Activated T-cell treated with anti-CD3 and anti-CD28 coated beads, Interleukin-2, amount 50 U/mL, for 72 hours (primary cell): Measurements from ENCODE around the gene USB1. TPM values are rescaled to one million over a fixed set of nuclear protein-coding genes. Genes with fewer than 3 reads are reported as not detected.

Experiments used
- ATAC-seq, 2 donors: fragments of 150-1000 bp; cut with Tn5 transposase; replicated peaks in 1 of 2; 2 replicates each; pipeline ENCODE4 v1.10.0; 2021; ENCODE audit warnings: moderate library complexity in 2 of 2, mild to moderate bottlenecking in 1 of 2
- DNase-seq, 2 donors: peaks; one replicate each; pipeline ENCODE4 v3.0.0; 2021 to 2022; ENCODE audit warnings: mixed read lengths in 1 of 2
- H3K27ac Mint-ChIP-seq: one replicate; pipeline ENCODE4 v1.8.0; 2022; ENCODE audit warnings: mild to moderate bottlenecking, moderate library complexity, mixed read lengths
- H3K27me3 Mint-ChIP-seq: one replicate; pipeline ENCODE4 v1.8.0; 2022; ENCODE audit warnings: low read depth, mixed read lengths
- H3K36me3 Mint-ChIP-seq, 2 donors: one replicate each; pipeline ENCODE4 v1.8.0; 2022; ENCODE audit warnings: mixed read lengths in 2 of 2, mild to moderate bottlenecking in 1 of 2; ENCODE audit not compliant: insufficient read depth in 2 of 2
- H3K4me1 Mint-ChIP-seq: one replicate; pipeline ENCODE4 v1.8.0; 2022; ENCODE audit warnings: low read depth, mixed read lengths
- H3K4me3 Mint-ChIP-seq, 2 donors: one replicate each; pipeline ENCODE4 v1.8.0; 2022; ENCODE audit warnings: mild to moderate bottlenecking in 2 of 2, mixed read lengths in 2 of 2, moderate library complexity in 2 of 2
- H3K9me3 Mint-ChIP-seq, 2 donors: one replicate each; pipeline ENCODE4 v1.8.0; 2022; ENCODE audit warnings: mixed read lengths in 2 of 2
- total RNA-seq, 2 donors: library from RNA; stranded (reverse); gene quantifications; one replicate each; pipeline ENCODE4 v1.2.3, GENCODE V29; 2022

Gene USB1
- total RNA-seq, 2 donors from 2014 or later, result 38.9 to 45.0 TPM

DNA sequence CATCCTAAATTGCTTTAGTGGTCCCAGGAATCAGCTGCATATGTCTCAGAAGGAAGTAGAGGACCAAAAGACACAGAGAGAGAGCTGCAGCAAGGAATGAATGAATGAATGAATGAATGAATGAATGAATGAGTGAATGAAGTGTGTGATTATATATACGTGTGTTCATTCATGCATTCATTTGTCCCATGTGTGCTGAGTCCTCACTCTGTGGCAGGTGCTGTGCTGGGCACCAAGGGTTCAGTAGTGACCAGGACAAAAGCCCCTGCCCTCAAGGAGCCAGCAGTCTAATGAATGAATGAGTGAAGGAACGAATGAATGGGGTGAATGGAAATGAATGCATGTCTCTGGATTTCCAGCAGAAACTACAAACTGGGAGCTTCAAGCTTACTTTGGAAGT, 39.7 kb upstream of the USB1 start:
- no peaks in the 10 kb centered on the region for H3K4me1 Mint-ChIP-seq
- no peak for ATAC-seq
- no peak overlapping the region for H3K27ac Mint-ChIP-seq
- DNase-seq, result no peak
- H3K27me3 Mint-ChIP-seq, result no peaks in the 10 kb centered on the region
- no peaks in the 10 kb centered on the region for H3K9me3 Mint-ChIP-seq
- no peaks in the 10 kb centered on the region for H3K36me3 Mint-ChIP-seq
- H3K4me3 Mint-ChIP-seq, result no peak overlapping the region

DNA sequence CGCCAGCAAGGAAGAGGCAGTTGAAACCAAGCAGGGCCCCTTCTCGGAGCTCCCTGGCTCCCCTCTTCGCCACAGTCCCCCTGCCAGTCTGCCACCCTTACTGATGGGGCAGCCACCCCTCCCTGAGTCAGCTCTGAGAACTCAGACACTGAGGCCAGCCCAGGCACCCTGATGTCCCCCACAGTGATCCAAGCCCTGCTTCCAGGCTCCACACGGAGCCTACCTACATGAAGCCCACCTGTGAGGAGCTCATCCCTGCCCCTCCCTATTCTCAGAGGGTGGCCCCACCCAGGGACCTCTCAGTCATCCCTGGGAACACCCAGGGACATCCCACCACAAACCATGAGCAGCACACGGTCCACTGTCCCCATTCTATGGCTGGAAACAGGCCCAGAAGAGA, 39.2 kb upstream of the USB1 start:
- no peak for DNase-seq
- Mint-ChIP-seq H3K9me3 (no peaks in the 10 kb centered on the region), H3K4me3 (no peak overlapping the region), H3K4me1 (no peaks in the 10 kb centered on the region), H3K36me3 (no peaks in the 10 kb centered on the region), H3K27ac (no peak overlapping the region), H3K27me3 (no peaks in the 10 kb centered on the region)
- no peak for ATAC-seq

DNA sequence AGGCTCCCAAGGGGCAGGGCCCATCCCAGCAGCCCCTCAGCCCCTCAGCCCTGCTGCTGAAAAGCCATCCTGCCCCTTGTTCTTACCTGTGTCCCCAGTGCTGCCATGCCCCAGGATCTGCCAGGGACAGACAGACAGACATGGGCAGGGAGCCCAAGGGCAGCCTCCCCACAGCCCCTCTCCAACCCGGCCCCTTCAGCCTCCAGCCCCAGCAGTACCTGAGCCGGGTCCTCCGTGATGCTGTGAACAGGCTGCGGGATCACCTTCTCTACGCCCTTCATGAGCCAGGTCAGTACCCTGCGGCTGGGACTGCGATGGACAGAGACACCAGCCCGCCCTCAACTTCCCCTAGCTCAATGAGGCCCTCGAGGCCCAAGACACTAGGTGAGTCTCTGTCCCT, 38.5 kb upstream of the USB1 start:
- no peaks in the 10 kb centered on the region for H3K9me3 Mint-ChIP-seq
- ATAC-seq (no peak), DNase-seq (no peak)
- no peaks in the 10 kb centered on the region for H3K27me3 Mint-ChIP-seq
- no peak overlapping the region for H3K4me3 Mint-ChIP-seq
- H3K4me1 Mint-ChIP-seq, result no peaks in the 10 kb centered on the region
- no peaks in the 10 kb centered on the region for H3K36me3 Mint-ChIP-seq
- H3K27ac Mint-ChIP-seq, result no peak overlapping the region

DNA sequence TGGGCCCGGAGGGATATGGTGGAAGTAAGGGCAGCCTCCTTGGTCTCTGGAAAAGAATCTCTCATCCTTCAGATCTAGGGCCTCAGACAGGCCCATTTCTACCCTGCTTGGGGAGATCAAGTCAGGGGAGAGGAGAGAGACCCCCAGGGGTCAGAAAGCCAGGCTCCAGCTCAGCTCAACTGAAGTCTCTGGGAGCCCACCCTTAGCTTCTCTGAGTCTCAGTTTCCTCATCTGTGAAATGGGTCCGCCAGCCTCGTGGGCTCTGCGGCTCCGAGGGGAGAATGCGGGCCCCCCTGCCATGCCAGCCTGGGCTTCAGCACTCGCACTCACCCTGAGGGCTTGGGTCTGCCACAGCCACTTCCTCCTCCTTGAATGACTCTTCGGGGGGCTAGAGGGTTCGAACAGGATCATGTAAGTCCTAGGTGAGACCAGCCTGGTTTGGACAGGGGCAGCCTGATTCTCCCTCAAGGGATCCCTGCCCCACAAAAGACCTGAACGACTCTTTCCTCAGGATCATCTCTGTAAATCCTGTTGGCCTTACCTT, 37.0 kb upstream of the USB1 start:
- Mint-ChIP-seq H3K27me3 (no peaks in the 10 kb centered on the region), H3K27ac (no peak overlapping the region), H3K4me3 (no peak overlapping the region), H3K36me3 (no peaks in the 10 kb centered on the region), H3K4me1 (no peaks in the 10 kb centered on the region), H3K9me3 (no peaks in the 10 kb centered on the region)
- no peak for DNase-seq
- ATAC-seq, result no peak

DNA sequence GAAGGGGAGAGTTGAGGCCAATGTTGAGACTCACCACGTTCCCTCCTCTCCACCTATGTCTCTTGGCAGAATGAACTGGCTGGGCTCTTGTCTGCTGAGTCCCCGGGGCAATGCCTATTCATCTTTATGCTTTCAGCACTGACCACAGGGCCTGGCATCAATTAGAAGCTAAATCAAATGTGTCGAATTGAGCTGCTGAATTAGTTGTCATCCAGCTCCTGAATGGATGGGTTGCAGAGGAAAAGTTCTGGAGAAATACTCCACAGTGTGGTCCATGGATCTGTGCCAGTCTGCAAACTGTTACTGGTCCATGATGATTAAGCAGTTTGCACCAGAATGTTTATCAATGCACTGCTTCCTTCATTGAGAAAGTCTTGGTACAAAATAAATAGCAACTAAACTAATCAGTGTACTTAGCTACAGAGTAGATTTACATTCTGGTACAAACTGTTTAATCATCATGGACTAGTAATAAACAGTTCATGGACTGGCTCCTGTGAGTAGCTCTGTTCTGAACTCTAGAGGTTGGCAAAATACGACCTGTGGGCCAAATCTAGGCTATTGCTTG, 34.9 kb upstream of the USB1 start:
- no peak for DNase-seq
- no peak overlapping the region for H3K27ac Mint-ChIP-seq
- H3K4me1 Mint-ChIP-seq, result no peaks in the 10 kb centered on the region
- no peak overlapping the region for H3K4me3 Mint-ChIP-seq
- H3K9me3 Mint-ChIP-seq, result no peaks in the 10 kb centered on the region
- H3K27me3 Mint-ChIP-seq, result no peaks in the 10 kb centered on the region
- no peaks in the 10 kb centered on the region for H3K36me3 Mint-ChIP-seq
- ATAC-seq, result no peak

DNA sequence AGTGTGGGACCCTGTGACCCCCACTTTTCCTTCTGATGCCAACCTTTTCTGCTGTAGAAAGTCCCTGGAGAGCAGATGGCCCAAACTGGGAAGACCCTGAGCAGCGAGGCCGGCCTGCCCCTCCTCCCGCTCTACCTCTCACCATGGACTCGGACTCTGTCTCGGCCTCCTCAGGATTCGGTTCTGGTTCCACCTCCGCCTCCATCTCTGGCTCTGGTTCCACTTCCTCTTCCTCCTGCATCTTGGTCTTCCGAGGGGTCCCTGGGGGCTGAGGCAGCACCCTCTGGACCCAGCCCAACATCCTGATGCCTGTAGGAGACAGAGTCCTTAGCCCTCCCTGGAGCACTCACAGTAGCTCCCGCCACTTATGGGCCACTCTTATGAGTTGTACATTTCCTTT, 34.2 kb upstream of the USB1 start:
- DNase-seq (no peak), ATAC-seq (no peak)
- Mint-ChIP-seq H3K4me1 (no peaks in the 10 kb centered on the region), H3K27me3 (no peaks in the 10 kb centered on the region), H3K27ac (no peak overlapping the region), H3K36me3 (no peaks in the 10 kb centered on the region), H3K9me3 (no peaks in the 10 kb centered on the region), H3K4me3 (no peak overlapping the region)

DNA sequence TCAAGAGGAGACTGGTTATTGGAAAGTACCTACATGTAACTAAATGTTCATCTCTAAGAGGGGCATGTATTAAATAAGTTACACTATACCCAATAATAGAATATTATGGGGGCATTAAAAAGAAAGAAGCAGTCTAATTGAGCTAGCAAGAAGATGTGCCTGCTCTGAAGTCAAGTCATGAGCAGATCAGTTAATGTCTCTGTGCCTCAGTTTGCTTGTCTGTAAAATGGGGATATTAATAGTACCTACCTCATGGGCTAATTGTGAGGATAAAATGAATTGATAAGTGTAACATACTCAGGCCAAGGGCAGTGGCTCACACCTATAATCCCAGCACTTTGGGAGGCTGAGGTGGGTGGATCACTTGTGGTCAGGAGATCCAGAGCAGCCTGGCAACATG, 33.3 kb upstream of the USB1 start:
- no peaks in the 10 kb centered on the region for H3K4me1 Mint-ChIP-seq
- no peaks in the 10 kb centered on the region for H3K9me3 Mint-ChIP-seq
- no peaks in the 10 kb centered on the region for H3K36me3 Mint-ChIP-seq
- no peak overlapping the region for H3K4me3 Mint-ChIP-seq
- DNase-seq (no peak), ATAC-seq (no peak)
- no peak overlapping the region for H3K27ac Mint-ChIP-seq
- no peaks in the 10 kb centered on the region for H3K27me3 Mint-ChIP-seq

DNA sequence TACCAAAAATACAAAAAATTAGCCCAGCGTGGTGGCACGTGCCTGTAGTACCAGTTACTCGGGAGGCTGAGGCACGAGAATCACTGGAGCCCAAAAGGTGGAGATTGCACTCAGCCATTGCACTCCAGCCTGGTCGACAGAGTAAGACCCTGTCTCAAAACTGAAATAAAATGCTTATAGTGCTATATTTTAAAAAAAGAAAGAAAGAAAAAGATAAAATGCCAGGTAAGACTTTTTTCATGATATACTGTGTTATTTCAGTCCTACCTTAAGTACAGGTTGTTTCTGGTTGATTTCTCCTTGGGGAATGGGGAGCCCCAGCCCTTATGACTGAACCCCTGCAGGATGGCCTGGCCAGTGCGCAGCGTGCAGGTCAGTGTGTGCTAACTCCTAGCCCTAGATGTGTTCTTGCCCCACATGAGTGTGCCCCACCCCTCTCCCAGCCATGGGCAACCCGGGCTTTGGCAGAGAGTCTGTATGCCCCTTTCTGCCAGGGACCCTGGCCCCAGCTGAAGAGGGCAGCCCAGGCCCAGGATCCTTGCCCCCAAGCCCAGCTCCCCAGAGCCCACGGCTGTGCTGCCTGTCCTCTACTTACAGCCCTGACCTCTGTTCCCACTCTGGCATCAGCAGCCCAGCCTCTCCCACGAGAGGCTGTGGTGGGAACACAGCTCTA, 31.6 kb upstream of the USB1 start:
- H3K27ac Mint-ChIP-seq, result no peak overlapping the region
- ATAC-seq (no peak), DNase-seq (no peak)
- no peaks in the 10 kb centered on the region for H3K4me1 Mint-ChIP-seq
- H3K36me3 Mint-ChIP-seq, result no peaks in the 10 kb centered on the region
- H3K9me3 Mint-ChIP-seq, result no peaks in the 10 kb centered on the region
- no peaks in the 10 kb centered on the region for H3K27me3 Mint-ChIP-seq
- H3K4me3 Mint-ChIP-seq, result no peak overlapping the region

DNA sequence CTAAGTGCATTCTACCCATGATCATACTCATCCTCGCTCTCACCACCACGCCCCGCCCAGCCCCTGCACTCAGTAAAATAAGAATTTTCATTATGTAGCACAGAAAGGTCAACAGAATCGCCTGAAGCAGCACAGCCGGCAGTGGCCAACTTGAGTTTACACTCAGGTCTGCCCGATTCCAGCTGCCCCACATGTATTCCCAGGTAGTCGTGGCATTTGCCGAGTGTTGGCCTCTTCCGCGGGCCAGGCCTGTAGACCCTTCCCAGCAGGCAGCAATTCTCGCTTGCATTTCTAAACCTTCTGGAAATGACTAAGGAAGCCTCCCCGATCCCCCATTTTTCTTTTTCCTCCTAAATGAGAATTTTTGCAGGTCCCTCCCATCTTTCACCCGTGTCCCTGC, 30.9 kb upstream of the USB1 start:
- Mint-ChIP-seq H3K4me3 (no peak overlapping the region), H3K27ac (no peak overlapping the region), H3K27me3 (no peaks in the 10 kb centered on the region), H3K36me3 (no peaks in the 10 kb centered on the region), H3K4me1 (no peaks in the 10 kb centered on the region), H3K9me3 (no peaks in the 10 kb centered on the region)
- ATAC-seq (no peak), DNase-seq (no peak)

DNA sequence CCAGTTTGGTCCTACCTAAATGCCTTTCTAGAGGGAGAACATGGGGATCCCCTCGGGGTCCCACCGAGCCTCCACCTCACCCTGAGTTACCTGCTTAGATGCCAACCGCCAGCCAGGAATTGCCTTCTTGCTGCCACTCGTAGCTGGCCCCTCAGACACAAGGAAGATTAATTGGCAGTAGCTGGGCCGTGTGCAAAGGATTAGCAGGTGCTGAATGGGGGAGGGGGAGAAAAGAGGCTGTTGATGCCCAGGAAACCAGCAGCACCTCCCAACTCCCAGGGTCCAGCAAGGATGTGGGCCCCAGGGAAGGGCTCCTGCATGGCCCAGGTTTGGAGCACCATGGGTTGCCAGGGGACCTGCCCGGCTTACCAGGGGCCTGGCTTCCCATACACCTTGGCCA, 30.2 kb upstream of the USB1 start, which contains the start of gene CNGB1:
Gene CNGB1, minus strand, starts transcription at position 159 of the 400 bp plus-strand sequence. CDS start 3,842 bp downstream, outside the sequence.
- Mint-ChIP-seq H3K36me3 (no peaks in the 10 kb centered on the region), H3K4me1 (no peaks in the 10 kb centered on the region), H3K4me3 (no peak within 1 kb of the TSS), H3K9me3 (no peaks in the 10 kb centered on the region), H3K27me3 (no peaks in the 10 kb centered on the region), H3K27ac (no peak within 1 kb of the TSS)
- ATAC-seq (no peak), DNase-seq (no peak)

DNA sequence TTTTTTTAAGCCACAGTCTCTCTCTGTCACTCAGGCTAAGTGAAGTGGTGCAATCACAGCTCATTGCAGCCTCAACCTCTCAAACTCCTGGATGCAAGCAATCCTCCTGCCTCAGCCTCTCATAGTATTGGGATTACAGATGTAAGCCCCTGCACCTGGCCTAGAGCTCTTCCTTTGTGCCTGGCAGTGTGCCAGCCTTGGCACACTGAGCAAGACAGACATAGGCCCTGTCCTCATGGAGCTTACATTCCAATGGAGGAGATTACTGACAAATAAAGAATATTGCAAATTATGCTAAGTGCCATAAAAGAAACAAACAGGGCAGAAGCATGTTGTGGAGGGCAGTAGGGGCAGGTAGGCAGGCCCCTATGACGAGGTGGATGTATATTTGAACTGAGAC, 29.4 kb upstream of the USB1 start:
- H3K4me3 Mint-ChIP-seq, result no peak overlapping the region
- H3K27me3 Mint-ChIP-seq, result no peaks in the 10 kb centered on the region
- H3K4me1 Mint-ChIP-seq, result no peaks in the 10 kb centered on the region
- no peak overlapping the region for H3K27ac Mint-ChIP-seq
- no peak for DNase-seq
- H3K36me3 Mint-ChIP-seq, result no peaks in the 10 kb centered on the region
- no peak for ATAC-seq
- no peaks in the 10 kb centered on the region for H3K9me3 Mint-ChIP-seq

DNA sequence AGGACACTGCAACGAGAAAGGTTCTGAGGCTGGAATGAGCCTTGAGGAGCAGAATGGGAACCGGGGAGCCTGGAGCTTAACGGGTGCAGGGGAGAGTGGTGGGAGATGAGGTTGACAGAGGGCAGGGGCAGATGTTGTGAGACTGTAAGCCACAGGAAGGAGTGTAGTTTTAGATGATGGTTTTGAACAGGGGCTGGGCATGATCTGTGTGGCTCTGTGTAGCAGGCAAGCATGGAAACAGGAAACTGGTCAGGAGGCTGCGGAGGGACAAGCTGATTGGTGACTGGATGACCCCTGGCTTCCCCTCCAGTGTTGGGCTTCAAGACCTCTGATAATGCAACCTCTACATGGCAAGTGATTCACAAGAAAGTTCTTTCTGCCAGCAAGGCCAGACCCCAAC, 28.9 kb upstream of the USB1 start:
- H3K36me3 Mint-ChIP-seq, result no peaks in the 10 kb centered on the region
- no peaks in the 10 kb centered on the region for H3K4me1 Mint-ChIP-seq
- H3K27me3 Mint-ChIP-seq, result no peaks in the 10 kb centered on the region
- no peak for ATAC-seq
- no peak overlapping the region for H3K27ac Mint-ChIP-seq
- H3K9me3 Mint-ChIP-seq, result no peaks in the 10 kb centered on the region
- DNase-seq, result no peak
- H3K4me3 Mint-ChIP-seq, result no peak overlapping the region

DNA sequence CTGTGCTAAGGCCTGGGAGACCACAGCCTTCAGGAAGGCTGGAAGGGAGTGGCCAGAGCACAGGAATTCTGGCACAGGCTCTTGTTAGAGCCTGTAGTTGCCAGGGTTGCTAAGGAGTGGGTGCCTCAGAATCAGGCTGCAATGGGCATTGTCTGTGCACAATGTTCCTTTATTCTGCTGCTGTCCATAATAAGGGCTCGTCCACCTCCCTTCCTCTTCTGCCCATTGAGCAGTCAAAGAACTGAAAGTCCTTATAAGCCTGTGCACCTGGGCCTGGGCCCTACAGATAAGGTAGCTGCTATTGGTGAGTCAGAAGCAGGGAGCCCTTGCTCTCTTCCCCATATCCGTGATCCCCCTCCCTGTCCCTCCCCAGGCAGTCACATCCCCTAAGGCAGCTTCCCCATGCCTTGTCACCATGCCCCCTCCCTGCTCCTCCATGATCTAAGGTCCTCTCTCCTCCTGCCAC, 24.8 kb upstream of the USB1 start:
- Mint-ChIP-seq H3K27ac (no peak overlapping the region), H3K4me3 (no peak overlapping the region), H3K4me1 (no peaks in the 10 kb centered on the region), H3K9me3 (no peaks in the 10 kb centered on the region), H3K36me3 (no peaks in the 10 kb centered on the region), H3K27me3 (no peaks in the 10 kb centered on the region)
- DNase-seq (no peak), ATAC-seq (no peak)
